GM18867 (cell line): ENCODE results near the gene HCK.

Experiments
- ATAC-seq: cut with Tn5 transposase; IDR thresholded peaks from one replicate; pipeline ENCODE4 v1.9.1; 2021; ENCODE audit warnings: mild to moderate bottlenecking, moderate library complexity; ENCODE audit not compliant: unreplicated experiment

HCK gene

DNA sequence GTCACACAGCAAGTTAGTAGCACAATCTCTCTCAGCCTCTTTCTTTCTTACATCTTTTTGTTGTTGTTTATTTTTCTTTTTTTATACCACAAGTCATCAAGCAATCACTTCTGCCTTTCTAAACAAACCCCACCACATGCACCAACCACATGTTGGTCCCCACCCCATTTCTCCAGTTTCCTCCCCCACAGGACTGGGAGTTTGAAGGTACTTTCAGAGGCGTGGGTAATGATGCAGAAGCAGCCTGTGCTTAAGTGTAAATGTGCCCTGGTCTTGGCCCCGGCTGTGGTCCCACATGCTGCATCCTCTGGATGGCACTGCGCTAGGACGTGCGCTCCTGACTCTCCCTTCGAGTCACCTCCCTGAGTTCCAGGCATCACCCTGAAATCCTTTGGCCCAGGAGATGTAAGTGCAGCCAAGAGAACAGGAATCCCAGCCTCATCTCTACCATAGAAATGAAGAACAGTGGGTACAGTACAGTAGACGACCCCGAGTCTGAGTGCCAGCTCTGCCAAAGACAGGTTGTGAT lies 5.7 kb downstream of the HCK start:
- no peak for ATAC-seq

DNA sequence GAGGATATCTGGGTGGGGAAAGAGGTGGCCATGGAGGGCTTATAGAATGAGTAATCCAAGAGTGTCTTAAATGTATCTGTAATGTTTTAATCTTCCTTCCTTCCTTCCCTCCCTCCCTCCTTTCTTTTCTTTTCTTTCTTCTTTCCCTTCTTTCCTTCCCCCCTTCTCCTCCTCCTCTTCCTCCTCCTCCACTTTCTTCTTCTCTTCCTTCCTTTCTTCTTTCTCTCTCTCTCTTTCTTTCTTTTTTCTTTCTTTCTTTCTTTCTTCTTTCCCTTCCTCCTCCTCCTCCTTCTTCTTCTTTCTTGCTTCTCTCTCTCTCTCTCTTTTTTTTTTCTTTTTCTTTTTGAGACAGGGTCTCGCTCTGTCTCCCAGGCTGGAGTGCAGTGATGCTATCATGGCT lies 7.1 kb downstream of the HCK start:
- ATAC-seq: no peak

DNA sequence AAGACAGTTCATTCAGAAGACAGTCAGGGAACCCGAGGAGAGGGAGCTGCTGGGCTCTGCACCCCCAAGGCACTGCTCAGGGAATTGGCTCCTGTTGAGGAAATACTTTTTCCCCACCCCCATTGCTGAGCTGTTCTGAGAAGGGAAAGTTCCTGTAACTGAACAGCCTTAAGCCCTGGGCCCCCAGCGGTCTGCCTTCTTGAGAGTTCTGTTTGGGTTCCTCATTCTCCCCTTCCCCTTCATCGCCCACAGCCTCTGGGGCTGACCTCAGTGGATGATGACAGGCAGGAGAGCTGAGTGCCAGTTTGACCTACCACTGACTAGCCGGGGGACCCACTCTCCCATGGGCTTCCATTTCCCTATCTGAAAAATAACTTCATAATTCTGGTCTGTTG lies 10.7 kb downstream of the HCK start:
- no peak for ATAC-seq

DNA sequence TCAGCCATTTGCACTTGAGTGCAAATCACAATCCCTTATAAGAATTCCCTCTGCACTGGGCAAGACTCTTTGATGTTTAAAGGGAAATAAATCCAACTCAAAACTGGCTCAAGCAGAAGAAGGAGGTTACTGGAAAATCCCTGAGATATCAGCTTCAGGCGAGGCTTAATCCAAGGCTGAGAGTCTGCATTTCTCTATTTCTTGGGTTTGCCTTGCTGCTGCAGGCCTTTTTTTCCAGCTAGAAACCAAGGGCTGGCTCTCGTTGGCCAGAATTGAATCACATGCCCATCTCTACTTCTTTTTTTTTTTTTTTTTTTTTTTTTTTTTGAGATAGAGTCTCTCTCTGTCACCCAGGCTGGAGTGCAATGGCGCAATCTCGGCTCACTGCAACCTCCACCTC lies 11.7 kb downstream of the HCK start:
- ATAC-seq: no peak

DNA sequence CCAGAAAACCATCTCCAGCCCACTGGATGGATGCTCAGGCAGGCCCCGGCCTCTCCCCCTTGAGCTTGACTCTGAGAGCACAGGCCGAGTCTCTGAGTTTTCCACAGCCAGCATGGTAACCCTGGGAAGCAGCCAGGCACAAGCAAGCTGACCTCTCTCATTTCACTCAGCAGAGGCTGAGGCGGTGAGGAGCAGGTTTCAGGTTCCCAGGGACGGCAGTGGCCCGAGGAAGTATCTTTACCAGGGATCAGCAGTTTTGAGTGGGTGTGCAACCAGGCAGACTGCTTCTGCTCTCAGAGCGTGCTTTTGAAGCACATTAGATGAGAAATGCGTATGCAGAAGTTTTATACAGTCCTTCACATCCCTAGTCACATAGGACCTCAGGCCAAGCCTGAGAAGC lies 12.6 kb downstream of the HCK start:
- no peak for ATAC-seq

DNA sequence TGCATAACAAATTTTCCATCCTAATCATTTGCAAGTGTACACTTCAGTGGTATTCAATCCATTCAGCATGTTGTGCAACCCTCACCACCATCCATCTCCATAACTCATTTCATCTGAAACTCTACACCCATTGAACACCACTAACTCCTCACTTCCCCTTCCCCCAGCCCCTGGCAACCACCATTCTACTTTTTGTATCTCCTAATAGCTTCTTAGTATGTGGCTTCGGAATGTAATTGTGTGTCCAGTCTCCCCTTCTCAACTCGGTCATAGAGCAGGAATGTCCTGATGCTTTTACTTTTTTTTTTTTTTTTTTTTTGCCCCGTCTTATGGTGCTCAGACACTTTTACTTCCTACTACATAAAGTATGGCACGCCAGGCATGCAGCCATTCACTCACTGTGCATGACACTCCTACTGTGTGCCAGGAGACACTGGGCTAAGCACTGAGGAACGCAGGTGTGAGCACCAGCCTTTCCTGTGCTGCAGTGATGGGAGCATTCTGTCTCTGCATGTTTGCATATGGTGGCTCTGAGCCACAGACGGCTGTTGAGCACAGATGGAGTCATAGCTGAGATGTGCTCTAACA lies 15.3 kb downstream of the HCK start:
- no peak for ATAC-seq

DNA sequence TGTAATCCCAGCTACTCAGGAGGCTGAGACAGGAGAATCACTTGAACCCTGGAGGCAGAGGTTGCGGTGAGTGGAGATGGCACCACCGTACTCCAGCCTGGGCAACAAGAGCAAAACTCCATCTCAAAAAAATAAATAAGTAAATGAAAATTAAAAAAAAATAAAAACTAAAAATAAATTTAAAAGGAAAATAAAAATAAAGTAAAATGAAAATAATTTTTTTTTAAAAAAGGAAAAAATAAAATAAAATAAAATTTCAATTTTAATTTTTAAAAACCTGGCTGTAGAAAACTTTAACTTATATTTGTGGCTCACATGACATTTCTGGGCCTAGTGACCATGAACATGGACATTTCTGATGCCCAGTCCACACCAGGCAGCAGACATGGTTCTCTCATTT lies 16.1 kb downstream of the HCK start:
- ATAC-seq: no peak

DNA sequence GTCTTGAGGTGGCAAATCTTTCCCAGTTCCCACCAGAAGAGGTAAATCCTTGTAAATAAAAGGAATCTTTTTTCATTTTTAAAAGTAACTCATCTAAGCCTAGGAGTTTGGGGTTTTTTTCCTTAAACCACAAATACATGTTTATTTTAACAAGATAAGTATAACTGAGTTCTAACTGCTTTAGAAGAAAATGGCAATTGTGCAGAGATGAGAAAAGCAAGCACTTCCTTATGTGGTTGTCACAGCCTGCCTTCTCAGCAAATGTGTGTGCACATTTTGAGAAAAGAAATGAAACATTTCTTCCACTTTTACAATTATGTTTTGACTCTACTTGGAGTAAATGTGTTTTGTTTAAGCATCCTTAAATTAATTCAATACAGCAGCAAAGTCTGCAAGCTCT lies 17.7 kb downstream of the HCK start:
- no peak for ATAC-seq

DNA sequence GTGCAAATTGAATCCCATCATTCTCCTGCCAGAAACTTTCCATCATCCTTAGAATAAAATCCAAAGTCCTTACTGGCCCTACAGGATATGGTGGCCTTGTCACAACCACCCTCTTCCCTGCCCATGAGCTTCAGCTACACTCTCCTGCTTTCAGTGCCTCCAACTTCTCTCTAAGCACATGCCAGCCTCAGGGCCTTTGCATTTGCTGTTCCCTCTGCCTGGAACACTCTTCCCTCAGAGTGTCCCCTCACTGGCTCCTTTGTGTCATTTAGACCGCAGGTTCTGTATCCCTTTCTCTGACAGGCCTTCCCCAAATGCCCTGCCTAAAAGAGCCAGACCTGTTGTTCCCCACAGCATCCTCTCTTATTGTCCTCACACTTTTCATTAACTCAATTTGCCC lies 18.2 kb downstream of the HCK start:
- ATAC-seq: no peak

DNA sequence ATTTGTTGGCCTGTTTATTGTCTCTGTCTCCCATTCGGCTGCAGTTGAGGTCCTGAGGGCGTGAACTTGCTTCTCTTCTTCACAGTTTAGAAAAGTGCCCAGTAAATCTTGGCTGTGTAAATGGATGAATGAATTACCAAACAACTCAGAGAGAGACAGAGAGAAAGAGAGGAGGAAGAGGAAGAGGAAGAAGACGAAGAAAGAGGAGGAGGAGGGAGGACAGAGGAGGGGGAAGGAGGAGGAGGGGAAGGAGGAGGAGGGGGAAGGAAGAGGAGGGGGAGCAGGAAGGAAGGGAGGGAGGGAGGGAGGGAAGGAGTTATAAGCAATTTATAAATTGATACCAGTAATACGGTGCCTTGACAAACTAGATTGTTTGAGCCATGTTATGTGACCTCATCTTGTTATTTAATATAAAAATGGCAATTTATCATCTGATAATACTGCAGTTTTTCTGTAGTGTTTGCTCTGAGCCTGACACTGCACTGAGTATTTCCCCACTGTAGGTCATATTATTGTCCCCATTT lies 18.7 kb downstream of the HCK start:
- ATAC-seq: no peak

DNA sequence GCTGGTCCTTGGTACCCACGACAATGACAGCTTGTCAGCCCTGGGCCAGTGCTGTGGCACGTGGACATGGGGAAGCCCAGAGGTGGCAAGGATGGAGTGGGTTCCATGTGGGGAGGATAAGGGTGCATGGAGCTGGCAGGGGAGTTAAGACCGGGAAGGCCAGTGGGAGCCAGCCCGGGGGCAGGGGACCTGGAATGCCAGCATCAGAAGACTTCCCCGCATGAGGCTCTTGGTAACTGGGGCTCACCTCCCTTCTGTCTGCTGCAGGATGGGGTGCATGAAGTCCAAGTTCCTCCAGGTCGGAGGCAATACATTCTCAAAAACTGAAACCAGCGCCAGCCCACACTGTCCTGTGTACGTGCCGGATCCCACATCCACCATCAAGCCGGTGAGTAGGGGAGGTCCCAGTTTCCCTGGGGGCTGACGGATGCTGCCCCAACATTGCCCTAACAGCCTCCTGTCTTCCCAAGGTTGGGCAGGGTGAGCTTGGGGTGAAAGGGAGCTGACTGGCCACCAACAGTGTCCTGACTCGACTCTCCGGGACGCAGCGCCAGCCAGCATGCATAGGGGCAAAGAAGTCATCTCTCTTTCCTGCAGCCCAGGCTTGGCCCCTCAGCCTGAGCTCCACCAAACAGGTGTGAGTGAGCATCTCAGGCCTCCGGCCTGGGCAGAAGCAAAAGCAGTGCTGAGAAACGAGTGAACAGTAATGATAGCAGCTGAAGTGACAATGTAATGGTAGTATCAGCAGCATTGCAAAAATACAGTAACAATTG lies 19.5 kb downstream of the HCK start:
- no peak for ATAC-seq

DNA sequence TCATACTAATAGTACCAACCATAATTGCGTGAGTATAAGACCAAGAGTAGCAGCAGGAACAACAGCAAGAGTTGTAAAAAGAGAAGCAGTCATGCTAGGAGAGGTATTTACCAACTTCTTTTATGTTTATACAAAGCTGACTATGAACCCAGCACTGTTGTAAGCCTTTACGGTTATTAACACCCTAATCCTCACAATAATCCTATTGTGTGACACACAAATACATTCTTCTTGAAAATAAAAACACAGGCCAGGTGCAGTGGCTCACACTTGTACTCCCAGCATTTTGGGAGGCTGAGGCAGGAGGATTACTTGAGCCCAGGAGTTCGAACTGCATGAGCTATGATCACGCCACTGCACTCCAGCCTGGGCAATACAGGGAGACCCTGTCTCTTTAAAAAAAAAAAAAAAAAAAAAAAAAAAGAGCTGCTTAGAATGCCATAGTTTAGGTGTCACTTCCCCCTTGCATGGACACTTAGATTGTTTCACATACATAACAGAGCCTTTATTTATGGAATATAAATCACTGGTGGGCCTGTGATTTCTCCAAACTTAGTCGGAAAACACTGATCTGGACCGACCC lies 20.2 kb downstream of the HCK start:
- ATAC-seq: no peak

DNA sequence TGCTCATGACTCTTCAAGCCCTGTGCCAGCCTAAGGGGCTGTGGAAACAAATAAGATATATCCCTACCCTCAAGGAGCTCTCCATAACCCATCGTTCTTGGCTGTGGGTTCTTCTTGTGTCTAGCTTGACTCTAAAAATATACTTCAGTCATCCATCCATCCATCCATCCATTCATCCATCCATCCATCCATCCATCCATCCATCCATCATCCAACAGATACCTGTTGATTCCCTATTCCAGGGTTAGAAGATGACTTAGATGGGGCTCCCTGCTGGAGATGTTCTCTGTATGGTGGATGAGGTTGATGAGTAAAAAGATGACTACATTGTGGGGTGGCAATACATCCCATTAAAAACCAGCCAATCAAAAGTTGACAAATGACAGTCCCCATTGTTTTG lies 23.5 kb downstream of the HCK start:
- ATAC-seq: no peak

DNA sequence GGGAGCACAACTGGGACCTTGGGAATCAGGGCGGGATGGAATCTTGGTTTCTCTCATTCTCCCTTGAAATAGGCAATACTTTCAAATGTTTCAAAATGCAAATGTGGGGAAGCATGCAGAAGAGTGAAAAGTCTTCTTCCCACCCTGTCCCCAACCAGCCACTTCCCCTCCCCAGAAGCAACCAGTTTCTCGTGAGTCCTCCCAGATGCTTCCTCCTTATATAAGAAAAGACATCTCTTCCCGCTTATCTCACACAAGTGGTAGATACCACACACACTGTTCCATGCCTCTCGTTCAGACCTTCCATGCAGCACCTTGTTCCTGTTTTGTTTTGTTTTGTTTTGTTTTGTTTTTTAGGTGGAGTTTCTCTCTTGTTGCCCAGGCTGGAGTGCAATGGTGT lies 25.1 kb downstream of the HCK start:
- no peak for ATAC-seq

DNA sequence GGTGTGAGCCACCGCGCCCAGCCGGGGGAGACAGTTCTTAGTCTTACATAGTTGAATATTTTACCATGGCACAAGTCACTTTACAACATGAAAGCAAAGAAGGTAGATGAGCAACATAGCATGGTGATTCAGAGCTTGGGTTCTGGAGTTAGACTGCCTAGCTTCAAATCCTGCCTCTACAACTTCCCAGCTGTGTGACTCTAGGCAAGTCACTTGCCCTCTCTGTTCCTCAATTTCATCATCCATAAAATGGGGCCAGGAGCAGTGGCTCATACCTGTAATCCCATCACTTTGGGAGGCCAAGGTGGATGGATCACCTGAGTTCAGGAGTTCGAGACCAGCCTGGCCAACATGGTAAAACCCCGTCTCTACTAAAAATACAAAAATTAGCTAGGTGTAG lies 26.3 kb downstream of the HCK start:
- no peak for ATAC-seq

DNA sequence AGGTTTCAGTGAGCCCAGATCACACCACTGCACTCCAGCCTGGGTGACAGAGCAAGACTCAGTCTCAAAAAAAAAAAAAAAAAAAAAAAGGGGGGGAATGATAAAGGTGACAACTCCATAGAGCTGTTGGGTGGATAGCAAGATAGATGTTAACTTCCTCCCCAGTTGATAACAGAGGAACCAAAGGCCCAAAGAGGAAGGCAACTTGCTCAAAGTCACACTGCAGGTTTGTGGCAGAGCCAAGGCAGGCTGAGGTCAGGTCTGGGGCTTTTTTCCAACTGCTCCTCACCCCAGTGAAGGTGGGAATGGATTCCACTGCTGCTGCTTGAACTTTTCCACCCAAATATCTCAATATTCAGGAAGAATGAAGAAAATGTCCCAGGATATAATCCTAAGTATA lies 26.7 kb downstream of the HCK start:
- ATAC-seq: no peak

DNA sequence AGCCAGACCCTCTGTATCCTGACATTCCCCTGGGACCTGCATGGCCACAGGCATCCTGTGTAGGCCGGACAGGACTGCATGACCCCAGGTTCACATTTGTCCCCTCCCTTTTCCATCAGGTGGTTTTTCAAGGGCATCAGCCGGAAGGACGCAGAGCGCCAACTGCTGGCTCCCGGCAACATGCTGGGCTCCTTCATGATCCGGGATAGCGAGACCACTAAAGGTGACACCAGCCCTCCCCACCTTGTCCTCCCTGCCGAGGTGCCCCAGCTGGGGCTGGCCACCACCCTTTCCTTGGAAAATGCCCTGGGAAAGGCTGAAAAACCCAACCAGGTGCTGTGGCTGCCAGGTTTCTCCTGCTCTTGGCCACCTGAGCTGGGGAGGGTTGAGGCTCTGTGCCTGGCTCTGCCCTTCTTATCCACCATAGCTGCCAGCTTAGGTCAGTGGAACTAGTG lies 27.6 kb downstream of the HCK start:
- no peak for ATAC-seq

DNA sequence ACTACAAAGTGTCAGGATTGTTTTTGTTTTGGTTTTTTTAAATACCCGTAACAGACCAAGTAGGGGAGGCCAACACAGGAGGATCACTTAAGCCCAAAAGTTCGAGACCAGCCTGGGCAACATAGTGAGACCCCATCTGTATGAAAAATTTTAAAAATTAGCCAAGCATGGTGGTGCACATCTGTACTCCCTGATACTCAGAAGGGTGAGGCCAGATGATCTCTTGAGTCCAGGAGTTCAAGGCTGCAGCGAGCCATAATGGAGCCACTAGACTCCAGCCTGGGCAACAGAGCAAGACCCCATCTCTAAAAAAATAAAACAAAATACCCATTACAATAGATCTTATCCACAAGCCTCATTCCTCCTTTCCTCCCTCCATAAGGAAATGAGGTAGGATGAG lies 28.7 kb downstream of the HCK start:
- no peak for ATAC-seq

DNA sequence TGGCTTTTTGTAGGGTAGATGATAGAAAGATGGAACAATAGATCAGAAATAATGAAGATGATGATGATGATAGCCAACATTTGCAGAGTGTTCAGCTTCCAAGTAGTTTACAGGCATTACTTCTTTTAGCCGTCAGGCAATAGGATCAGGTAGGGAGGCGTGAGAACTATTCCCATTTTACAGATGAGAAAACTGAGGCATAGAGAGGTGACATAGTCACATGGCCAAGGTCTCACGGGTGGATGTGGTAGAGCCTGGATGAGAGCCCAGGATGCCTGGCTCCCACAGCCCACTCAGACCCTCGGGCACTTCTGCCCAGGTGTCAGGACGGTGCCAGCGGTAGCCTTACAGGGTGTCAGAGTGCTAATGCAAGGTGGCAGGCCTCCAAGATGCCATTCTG lies 31.4 kb downstream of the HCK start:
- no peak for ATAC-seq

DNA sequence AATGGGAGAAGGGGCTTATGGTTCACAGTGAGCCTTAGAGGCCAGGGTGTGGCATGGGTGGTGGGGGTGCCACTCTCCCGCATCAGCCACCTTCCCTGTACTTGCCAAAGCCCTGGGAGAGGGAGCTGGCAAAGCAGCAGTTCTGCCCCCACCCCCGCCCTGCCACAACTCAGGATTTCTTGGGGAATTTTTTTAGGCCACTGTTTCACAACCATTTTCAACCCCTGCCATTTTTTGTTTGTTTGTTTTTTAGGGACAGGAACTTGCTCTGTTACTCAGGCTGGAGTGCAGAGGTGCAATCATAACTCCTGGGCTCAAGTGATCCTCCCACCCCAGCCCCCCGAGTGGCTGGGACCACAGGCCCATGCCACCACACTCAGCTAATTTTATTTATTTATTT lies 35.0 kb downstream of the HCK start:
- no peak for ATAC-seq

DNA sequence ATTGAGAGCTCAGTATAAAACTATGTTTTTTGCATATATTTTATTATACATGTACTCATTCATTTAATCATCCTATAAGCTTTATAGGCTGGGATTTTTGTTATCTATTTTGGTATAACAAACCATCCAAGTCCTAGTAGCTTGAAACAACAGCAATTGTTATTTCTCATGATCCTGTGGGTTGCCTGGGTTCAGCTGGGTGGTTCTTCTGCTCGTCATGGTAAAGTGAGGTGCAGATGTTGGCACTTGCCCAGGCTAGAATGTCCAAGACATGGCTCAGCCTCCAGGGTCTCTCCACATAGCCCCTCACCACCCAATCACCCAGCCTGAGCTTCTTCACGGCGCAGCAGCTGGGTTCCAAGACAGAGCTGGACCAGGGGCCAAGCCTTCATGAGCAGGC lies 36.7 kb downstream of the HCK start:
- ATAC-seq: no peak
